GM23338 (cell line): Measurements from ENCODE around the gene LSM14B. TPM values are rescaled to one million over a fixed set of nuclear protein-coding genes. Genes with fewer than 3 reads are reported as not detected.

Experiments
- ATAC-seq: fragments of 200-7000 bp; cut with Tn5 transposase; 3 replicates; pipeline ENCODE4 v1.9.1; 2020
- DNase-seq: peaks from one replicate; pipeline ENCODE4 v3.0.0-alpha.2; 2015; ENCODE audit warnings: low spot score
- H2AFZ ChIP-seq: fragments of 200-600 bp; sonication (generic); 2 replicates; pipeline ENCODE4 v1.8.0; 2016; ENCODE audit warnings: antibody characterized with exemption, mild to moderate bottlenecking, moderate library complexity
- H3F3A ChIP-seq: fragments of 200-600 bp; sonication (generic); replicated peaks from 2 replicates; pipeline ENCODE4 v1.8.0; 2017; ENCODE audit warnings: antibody characterized with exemption, mixed run types, low read depth
- H3K27ac ChIP-seq: fragments of 200-600 bp; sonication (generic); 2 replicates; pipeline ENCODE4 v1.6.1; 2016; ENCODE audit warnings: low read depth
- H3K27me3 ChIP-seq: fragments of 200-600 bp; sonication (generic); 2 replicates; pipeline ENCODE4 v1.8.0; 2016; ENCODE audit warnings: mild to moderate bottlenecking, mixed run types, moderate library complexity; ENCODE audit not compliant: insufficient read depth
- H3K36me3 ChIP-seq: fragments of 200-600 bp; sonication (generic); 2 replicates; pipeline ENCODE4 v1.8.0; 2016; ENCODE audit warnings: mild to moderate bottlenecking; ENCODE audit not compliant: insufficient read depth
- H3K4me1 ChIP-seq: fragments of 200-600 bp; sonication (generic); 2 replicates; pipeline ENCODE4 v1.8.0; 2016; ENCODE audit warnings: mild to moderate bottlenecking, moderate library complexity; ENCODE audit not compliant: insufficient read depth
- H3K4me2 ChIP-seq: fragments of 200-600 bp; sonication (generic); 2 replicates; pipeline ENCODE4 v1.7.1; 2017; ENCODE audit warnings: mixed run types
- H3K4me3 ChIP-seq: fragments of 200-600 bp; sonication (generic); 2 replicates; pipeline ENCODE4 v1.6.1; 2016; ENCODE audit warnings: mixed run types
- H3K79me2 ChIP-seq: fragments of 200-600 bp; sonication (generic); replicated peaks from 2 replicates; pipeline ENCODE4 v1.8.0; 2017; ENCODE audit warnings: mild to moderate bottlenecking; ENCODE audit not compliant: insufficient read depth
- H3K9me2 ChIP-seq: fragments of 200-600 bp; sonication (generic); 2 replicates; pipeline ENCODE4 v1.8.0; 2017; ENCODE audit not compliant: insufficient read depth
- H4K20me1 ChIP-seq: fragments of 200-600 bp; sonication (generic); replicated peaks from 2 replicates; pipeline ENCODE4 v1.8.0; 2017; ENCODE audit warnings: mild to moderate bottlenecking; ENCODE audit not compliant: insufficient read depth
- H3K27ac Mint-ChIP-seq: 2 replicates; pipeline ENCODE4 v1.8.0; 2020; ENCODE audit warnings: inconsistent platforms, mild to moderate bottlenecking, moderate library complexity, mixed read lengths
- H3K27me3 Mint-ChIP-seq: 3 replicates; pipeline ENCODE4 v1.8.0; 2022; ENCODE audit warnings: low read depth, mild to moderate bottlenecking, moderate library complexity, mixed read lengths, inconsistent platforms; ENCODE audit not compliant: insufficient read depth, poor library complexity
- H3K36me3 Mint-ChIP-seq: 3 replicates; pipeline ENCODE4 v1.8.0; 2021; ENCODE audit warnings: low read depth, mild to moderate bottlenecking, inconsistent platforms, moderate library complexity, mixed read lengths
- H3K4me1 Mint-ChIP-seq: 3 replicates; pipeline ENCODE4 v1.8.0; 2020; ENCODE audit warnings: mild to moderate bottlenecking, inconsistent platforms, mixed read lengths
- H3K4me3 Mint-ChIP-seq: 3 replicates; pipeline ENCODE4 v1.8.0; 2021; ENCODE audit warnings: moderate library complexity, mild to moderate bottlenecking, inconsistent platforms, mixed read lengths
- H3K9me3 Mint-ChIP-seq: 3 replicates; pipeline ENCODE4 v1.8.0; 2020; ENCODE audit warnings: moderate library complexity, mild to moderate bottlenecking, inconsistent platforms, mixed read lengths
- CREB1 ChIP-seq: fragments of 250-450 bp; sonication (Bioruptor Pico); IDR thresholded peaks from 2 replicates; pipeline ENCODE4 v1.5.0; 2020; ENCODE audit warnings: low read depth, mild to moderate bottlenecking, moderate library complexity
- EZH2 ChIP-seq: fragments of 200-600 bp; sonication (generic); IDR thresholded peaks from one replicate; pipeline ENCODE4 v1.8.0; 2017; ENCODE audit warnings: antibody characterized with exemption, mild to moderate bottlenecking, low read depth; ENCODE audit not compliant: unreplicated experiment
- EZH2phosphoT487 ChIP-seq: fragments of 200-600 bp; sonication (generic); IDR thresholded peaks from one replicate; pipeline ENCODE4 v1.8.1; 2018; ENCODE audit warnings: antibody characterized with exemption; ENCODE audit not compliant: unreplicated experiment
- JUNB ChIP-seq: IDR thresholded peaks from one replicate; pipeline ENCODE4 v1.6.1; 2016; ENCODE audit warnings: antibody characterized with exemption; ENCODE audit not compliant: unreplicated experiment
- POLR2AphosphoS5 ChIP-seq: IDR thresholded peaks from 2 replicates; pipeline ENCODE4 v1.6.1; 2016; ENCODE audit warnings: antibody characterized with exemption, low read depth
- ZNF114 ChIP-seq: fragments of 250-450 bp; sonication (Bioruptor Pico); IDR thresholded peaks from 2 replicates; pipeline ENCODE4 v1.5.0; 2020; ENCODE audit warnings: mild to moderate bottlenecking, moderate library complexity
- ZNF331 ChIP-seq: fragments of 250-450 bp; sonication (Bioruptor Pico); IDR thresholded peaks from 2 replicates; pipeline ENCODE4 v1.5.0; 2020; ENCODE audit warnings: low read depth, mild to moderate bottlenecking, moderate library complexity
- polyA plus RNA-seq: library from polyadenylated mRNA; unstranded; fragments of >200 nt; fragmentation: Nextera tagmentation; extraction: Ambion mirVana; gene quantifications from 2 replicates; pipeline ENCODE4 v1.2.1, GENCODE V29; 2016
- total RNA-seq: library from RNA; depleted of rRNA; stranded (reverse); fragments of >200 nt; shearing (Covaris generic); gene quantifications from 2 replicates; pipeline ENCODE4 v1.2.3, GENCODE V29; 2014
- TF ChIP-seq, protein P1 (sequence below), 2 experiments: fragments of 200-600 bp in 1 of 2; sonication (generic) in 1 of 2; conservative IDR thresholded peaks; 2 replicates each; pipeline versions ENCODE4 v1.5.1 to v1.6.1; 2016 to 2017; ENCODE audit warnings: antibody characterized with exemption in 2 of 2, low read depth in 2 of 2, mild to moderate bottlenecking in 2 of 2, moderate library complexity in 1 of 2
- TF ChIP-seq, protein P2 (sequence below): IDR thresholded peaks from 2 replicates; pipeline ENCODE4 v1.6.1; 2016; ENCODE audit warnings: antibody characterized with exemption
- TF ChIP-seq, protein P3 (sequence below): IDR thresholded peaks from one replicate; pipeline ENCODE4 v1.6.1; 2018; ENCODE audit warnings: antibody characterized with exemption; ENCODE audit not compliant: unreplicated experiment

The LSM14B gene
- total and polyA plus RNA-seq, 2 experiments from 2014 or later, result 9.6 to 55.7 TPM

DNA sequence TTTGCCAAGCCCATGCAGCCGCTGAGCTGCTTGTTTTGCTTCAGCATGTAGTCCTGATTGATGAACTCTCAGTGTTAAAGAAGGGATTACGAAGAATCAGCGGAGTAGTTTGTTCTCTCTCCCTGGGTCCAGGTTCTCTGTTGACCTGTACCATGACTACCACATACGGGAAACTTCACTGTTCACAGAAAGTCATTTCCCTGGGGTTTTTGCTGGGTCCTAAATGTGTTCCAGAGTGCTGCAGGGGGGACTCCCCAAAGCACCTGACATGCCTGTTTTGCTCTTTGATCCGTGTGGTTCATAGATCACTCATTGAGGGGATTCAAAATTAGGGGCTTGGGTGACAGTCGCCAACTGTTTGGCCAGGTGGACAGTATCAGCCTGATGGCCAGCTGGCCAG lies 5.5 kb downstream of the LSM14B start:
- no peak for ATAC-seq
- Histone ChIP-seq H3K36me3 (peaks cover 64% of the 10 kb centered on the region), H3K4me2 (no peak overlapping the region), H3K27me3 (no peaks in the 10 kb centered on the region), H3K79me2 (peaks cover 62% of the 10 kb centered on the region), H3F3A (peaks cover 5% of the 10 kb centered on the region), H3K9me2 (no peaks in the 10 kb centered on the region), H4K20me1 (peaks cover 46% of the 10 kb centered on the region), H3K4me1 (peaks cover 9% of the 10 kb centered on the region; the same call in 1 of the 2 replicates), H2AFZ (no peak overlapping the region), H3K27ac (no peak overlapping the region), H3K4me3 (no peak overlapping the region)
- peaks cover 16% of the 10 kb centered on the region for H3K27me3 Mint-ChIP-seq
- TF ChIP-seq, protein P1, sequence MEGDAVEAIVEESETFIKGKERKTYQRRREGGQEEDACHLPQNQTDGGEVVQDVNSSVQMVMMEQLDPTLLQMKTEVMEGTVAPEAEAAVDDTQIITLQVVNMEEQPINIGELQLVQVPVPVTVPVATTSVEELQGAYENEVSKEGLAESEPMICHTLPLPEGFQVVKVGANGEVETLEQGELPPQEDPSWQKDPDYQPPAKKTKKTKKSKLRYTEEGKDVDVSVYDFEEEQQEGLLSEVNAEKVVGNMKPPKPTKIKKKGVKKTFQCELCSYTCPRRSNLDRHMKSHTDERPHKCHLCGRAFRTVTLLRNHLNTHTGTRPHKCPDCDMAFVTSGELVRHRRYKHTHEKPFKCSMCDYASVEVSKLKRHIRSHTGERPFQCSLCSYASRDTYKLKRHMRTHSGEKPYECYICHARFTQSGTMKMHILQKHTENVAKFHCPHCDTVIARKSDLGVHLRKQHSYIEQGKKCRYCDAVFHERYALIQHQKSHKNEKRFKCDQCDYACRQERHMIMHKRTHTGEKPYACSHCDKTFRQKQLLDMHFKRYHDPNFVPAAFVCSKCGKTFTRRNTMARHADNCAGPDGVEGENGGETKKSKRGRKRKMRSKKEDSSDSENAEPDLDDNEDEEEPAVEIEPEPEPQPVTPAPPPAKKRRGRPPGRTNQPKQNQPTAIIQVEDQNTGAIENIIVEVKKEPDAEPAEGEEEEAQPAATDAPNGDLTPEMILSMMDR (conservative IDR thresholded peaks at IDR 0.05; ENCODE audit: low read depth in 2 of 2), result no peak
- TF ChIP-seq POLR2AphosphoS5 (no peak), EZH2phosphoT487 (no peak), JUNB (no peak), CREB1 (CRISPR knock-in tag) (no peak), ZNF331 (CRISPR knock-in tag) (no peak), EZH2 (no peak), ZNF114 (CRISPR knock-in tag) (no peak)
- TF ChIP-seq, protein P2, sequence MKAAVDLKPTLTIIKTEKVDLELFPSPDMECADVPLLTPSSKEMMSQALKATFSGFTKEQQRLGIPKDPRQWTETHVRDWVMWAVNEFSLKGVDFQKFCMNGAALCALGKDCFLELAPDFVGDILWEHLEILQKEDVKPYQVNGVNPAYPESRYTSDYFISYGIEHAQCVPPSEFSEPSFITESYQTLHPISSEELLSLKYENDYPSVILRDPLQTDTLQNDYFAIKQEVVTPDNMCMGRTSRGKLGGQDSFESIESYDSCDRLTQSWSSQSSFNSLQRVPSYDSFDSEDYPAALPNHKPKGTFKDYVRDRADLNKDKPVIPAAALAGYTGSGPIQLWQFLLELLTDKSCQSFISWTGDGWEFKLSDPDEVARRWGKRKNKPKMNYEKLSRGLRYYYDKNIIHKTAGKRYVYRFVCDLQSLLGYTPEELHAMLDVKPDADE, result no peak
- TF ChIP-seq, protein P3, sequence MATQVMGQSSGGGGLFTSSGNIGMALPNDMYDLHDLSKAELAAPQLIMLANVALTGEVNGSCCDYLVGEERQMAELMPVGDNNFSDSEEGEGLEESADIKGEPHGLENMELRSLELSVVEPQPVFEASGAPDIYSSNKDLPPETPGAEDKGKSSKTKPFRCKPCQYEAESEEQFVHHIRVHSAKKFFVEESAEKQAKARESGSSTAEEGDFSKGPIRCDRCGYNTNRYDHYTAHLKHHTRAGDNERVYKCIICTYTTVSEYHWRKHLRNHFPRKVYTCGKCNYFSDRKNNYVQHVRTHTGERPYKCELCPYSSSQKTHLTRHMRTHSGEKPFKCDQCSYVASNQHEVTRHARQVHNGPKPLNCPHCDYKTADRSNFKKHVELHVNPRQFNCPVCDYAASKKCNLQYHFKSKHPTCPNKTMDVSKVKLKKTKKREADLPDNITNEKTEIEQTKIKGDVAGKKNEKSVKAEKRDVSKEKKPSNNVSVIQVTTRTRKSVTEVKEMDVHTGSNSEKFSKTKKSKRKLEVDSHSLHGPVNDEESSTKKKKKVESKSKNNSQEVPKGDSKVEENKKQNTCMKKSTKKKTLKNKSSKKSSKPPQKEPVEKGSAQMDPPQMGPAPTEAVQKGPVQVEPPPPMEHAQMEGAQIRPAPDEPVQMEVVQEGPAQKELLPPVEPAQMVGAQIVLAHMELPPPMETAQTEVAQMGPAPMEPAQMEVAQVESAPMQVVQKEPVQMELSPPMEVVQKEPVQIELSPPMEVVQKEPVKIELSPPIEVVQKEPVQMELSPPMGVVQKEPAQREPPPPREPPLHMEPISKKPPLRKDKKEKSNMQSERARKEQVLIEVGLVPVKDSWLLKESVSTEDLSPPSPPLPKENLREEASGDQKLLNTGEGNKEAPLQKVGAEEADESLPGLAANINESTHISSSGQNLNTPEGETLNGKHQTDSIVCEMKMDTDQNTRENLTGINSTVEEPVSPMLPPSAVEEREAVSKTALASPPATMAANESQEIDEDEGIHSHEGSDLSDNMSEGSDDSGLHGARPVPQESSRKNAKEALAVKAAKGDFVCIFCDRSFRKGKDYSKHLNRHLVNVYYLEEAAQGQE, result no peak
- no peak overlapping the region for H3K4me3 Mint-ChIP-seq
- DNase-seq, result no peak
- peaks cover 12% of the 10 kb centered on the region for H3K4me1 Mint-ChIP-seq
- H3K27ac Mint-ChIP-seq, result no peak overlapping the region
- H3K9me3 Mint-ChIP-seq, result no peaks in the 10 kb centered on the region; the same call in 2 of the 3 replicates
- peaks cover 93% of the 10 kb centered on the region for H3K36me3 Mint-ChIP-seq
